Testis (tissue), 3 donors: ENCODE results near the gene SPATA1. TPM values are rescaled to one million over a fixed set of nuclear protein-coding genes. Genes with fewer than 3 reads are reported as not detected.

Experiments used
- DNase-seq: peaks from one replicate; pipeline ENCODE4 v3.0.0-alpha.2; 2019
- H3K27ac ChIP-seq, 2 donors: fragments of 200-600 bp; sonication (generic); one replicate each; pipeline ENCODE4 v1.5.1; 2019
- H3K27me3 ChIP-seq: fragments of 200-600 bp; sonication (generic); one replicate; pipeline ENCODE4 v1.5.1; 2019
- H3K36me3 ChIP-seq: fragments of 200-600 bp; sonication (generic); one replicate; pipeline ENCODE4 v1.5.1; 2017; ENCODE audit warnings: low read depth; ENCODE audit errors: missing control alignments
- H3K4me1 ChIP-seq: fragments of 200-600 bp; sonication (generic); one replicate; pipeline ENCODE4 v1.5.1; 2019
- H3K4me3 ChIP-seq, 2 donors: fragments of 200-600 bp; sonication (generic); one replicate each; pipeline ENCODE4 v1.5.1; 2017 to 2019
- H3K9me3 ChIP-seq: fragments of 200-600 bp; sonication (generic); one replicate; pipeline ENCODE4 v1.5.1; 2017
- CTCF ChIP-seq, 3 experiments: fragments of 450-650 bp in 2 of 3; fragments of 200-600 bp in 1 of 3; sonication (generic) in 1 of 3; IDR thresholded peaks; one replicate each; pipeline ENCODE4 v1.5.1; 2016 to 2019; ENCODE audit warnings: antibody characterized with exemption in 3 of 3, mild to moderate bottlenecking in 2 of 3, moderate library complexity in 1 of 3
- POLR2A ChIP-seq: fragments of 450-650 bp; IDR thresholded peaks from one replicate; pipeline ENCODE4 v1.6.1; 2017; ENCODE audit warnings: antibody characterized with exemption, mild to moderate bottlenecking, moderate library complexity
- WGBS, 2 donors: methylation state at CpG; one replicate each; pipeline ENCODE4 v1.1.5; 2018; 5-methylcytosine and 5-hydroxymethylcytosine counted together
- intact Hi-C: fragments of 100-400 bp; cut with DNase I; formaldehyde crosslinking; loops from one replicate; pipeline ENCODE4 v1.15.1; 2023; ENCODE audit warnings: low total_unique reads
- polyA plus RNA-seq: library from polyadenylated mRNA; stranded (reverse); fragments of 350-450 nt; fragmentation: Illumina TruSeq; extraction: RNeasy Lipid Tissue Mini Kit (QIAGEN cat#74804); gene quantifications from one replicate; pipeline ENCODE4 v1.2.3, GENCODE V29; 2014; ENCODE audit warnings: low read depth, low replicate concordance; ENCODE audit not compliant: insufficient read depth
- total RNA-seq, 2 donors: library from RNA; depleted of rRNA; stranded (reverse); fragments of >200 nt; gene quantifications; one replicate each; pipeline ENCODE4 v1.2.3, GENCODE V29; 2016

Gene SPATA1
- total and polyA plus RNA-seq, 3 donors from 2014 or later: 6.0 to 17.6 (median 7.1) TPM

GRCh38 chr1:84510668-84511067, 4.5 kb downstream of the SPATA1 start:
- no peaks in the 10 kb centered on the region for H3K36me3 ChIP-seq
- intact Hi-C loops: no loop called here
- H3K4me1 ChIP-seq: peaks cover 6% of the 10 kb centered on the region
- H3K4me3 ChIP-seq: no peak overlapping the region
- no peak for DNase-seq
- TF ChIP-seq CTCF (IDR thresholded peaks at IDR 0.05) (no peak), POLR2A (no peak)
- WGBS, 2 donors: 88 to 96% methylated on average over 3 of the region's 3 CpGs
- H3K27ac ChIP-seq: no peak overlapping the region
- no peaks in the 10 kb centered on the region for H3K27me3 ChIP-seq
- H3K9me3 ChIP-seq: no peaks in the 10 kb centered on the region

- DNase-seq: no peak
- intact Hi-C loops: no loop called here
- H3K27me3 ChIP-seq: no peaks in the 10 kb centered on the region
- H3K9me3 ChIP-seq: no peaks in the 10 kb centered on the region
- no peak overlapping the region for H3K4me3 ChIP-seq
- no peaks in the 10 kb centered on the region for H3K36me3 ChIP-seq
- no peak overlapping the region for H3K27ac ChIP-seq
- TF ChIP-seq POLR2A: no peak
- no peak for TF ChIP-seq CTCF (IDR thresholded peaks at IDR 0.05)
- no peaks in the 10 kb centered on the region for H3K4me1 ChIP-seq
Observed at GRCh38 chr1:84524590-84524989, 18.4 kb downstream of the SPATA1 start.

GRCh38 chr1:84525779-84526178, 19.6 kb downstream of the SPATA1 start:
- WGBS, 2 donors: 62 to 85% methylated on average over 1 of the region's 1 CpG
- intact Hi-C loops: no loop called here
- Histone ChIP-seq H3K4me1 (no peaks in the 10 kb centered on the region), H3K9me3 (no peaks in the 10 kb centered on the region), H3K27ac (no peak overlapping the region), H3K36me3 (no peaks in the 10 kb centered on the region), H3K27me3 (no peaks in the 10 kb centered on the region), H3K4me3 (no peak overlapping the region)
- DNase-seq: no peak
- TF ChIP-seq CTCF (IDR thresholded peaks at IDR 0.05): no peak
- TF ChIP-seq POLR2A: no peak

- intact Hi-C loops: no loop called here
- Histone ChIP-seq H3K27me3 (no peaks in the 10 kb centered on the region), H3K4me1 (no peaks in the 10 kb centered on the region), H3K9me3 (no peaks in the 10 kb centered on the region), H3K27ac (no peak overlapping the region), H3K4me3 (no peak overlapping the region), H3K36me3 (no peaks in the 10 kb centered on the region)
- DNase-seq: no peak
- TF ChIP-seq CTCF (IDR thresholded peaks at IDR 0.05): no peak
- TF ChIP-seq POLR2A: no peak
Observed at GRCh38 chr1:84538599-84538998, 32.4 kb downstream of the SPATA1 start.

GRCh38 chr1:84539972-84540371, 33.8 kb downstream of the SPATA1 start:
- no peaks in the 10 kb centered on the region for H3K36me3 ChIP-seq
- H3K9me3 ChIP-seq: no peaks in the 10 kb centered on the region
- H3K4me1 ChIP-seq: no peaks in the 10 kb centered on the region
- H3K27ac ChIP-seq: no peak overlapping the region
- no peak for DNase-seq
- no peaks in the 10 kb centered on the region for H3K27me3 ChIP-seq
- intact Hi-C loops: no loop called here
- WGBS, 2 donors: 91 to 93% methylated on average over 3 of the region's 3 CpGs
- TF ChIP-seq POLR2A (no peak), CTCF (IDR thresholded peaks at IDR 0.05) (no peak)
- no peak overlapping the region for H3K4me3 ChIP-seq
